Caco-2 (cell line): ENCODE data around the gene RAB5B. TPM values are rescaled to one million over a fixed set of nuclear protein-coding genes. Genes with fewer than 3 reads are reported as not detected.
A peak's percentile ranks its signal among the peaks of the same experiment; 100 is the strongest.

Source experiments
- BruUV-seq: library from RNA; stranded (reverse); fragments of 400-500 nt; replicated peaks from 2 replicates; lab custom pipeline; 2021; lab: Mats Ljungman, UMichigan
- CTCF ChIA-PET: fragments of 300-600 bp; sonication (Branson Sonifier 250); formaldehyde crosslinking; loops from one replicate; lab custom pipeline; 2022; ENCODE audit warnings: antibody characterized with exemption; lab: Charles Lee
- POLR2A ChIA-PET: fragments of 300-600 bp; sonication (Branson Sonifier 250); formaldehyde crosslinking; loops from one replicate; lab custom pipeline; 2022; ENCODE audit warnings: antibody characterized with exemption; lab: Charles Lee
- DNase-seq, 2 experiments: peaks; one replicate each; pipeline versions ENCODE4 v3.0.0 to v3.0.0-alpha.2; 2020 to 2022
- H3K27me3 ChIP-seq: replicated peaks from 2 replicates; pipeline ENCODE4 v1.6.0; 2011; ENCODE audit warnings: low read length; ENCODE audit not compliant: control insufficient read depth, insufficient read depth
- H3K36me3 ChIP-seq: 2 replicates; pipeline ENCODE4 v1.5.1; 2011; ENCODE audit warnings: low read length; ENCODE audit not compliant: control insufficient read depth, insufficient read depth
- H3K4me1 ChIP-seq: fragments of 250-450 bp; sonication (Bioruptor Pico); 2 replicates; pipeline ENCODE4 v1.5.1; 2020; ENCODE audit warnings: mild to moderate bottlenecking
- H3K4me3 ChIP-seq: 2 replicates; pipeline ENCODE4 v1.5.1; 2011; ENCODE audit warnings: low read depth, mild to moderate bottlenecking, control low read depth, low read length
- H3K9me3 ChIP-seq: fragments of 250-450 bp; sonication (Bioruptor Pico); 2 replicates; pipeline ENCODE4 v1.5.1; 2020; ENCODE audit warnings: mild to moderate bottlenecking, moderate library complexity
- H3K27ac Mint-ChIP-seq: one replicate; pipeline ENCODE4 v1.8.0; 2022; ENCODE audit warnings: mixed read lengths; ENCODE audit not compliant: unreplicated experiment
- H3K27me3 Mint-ChIP-seq: one replicate; pipeline ENCODE4 v1.8.0; 2022; ENCODE audit warnings: mixed read lengths; ENCODE audit not compliant: insufficient read depth, unreplicated experiment
- H3K36me3 Mint-ChIP-seq: one replicate; pipeline ENCODE4 v1.8.0; 2022; ENCODE audit warnings: mild to moderate bottlenecking, mixed read lengths; ENCODE audit not compliant: insufficient read depth, unreplicated experiment
- H3K4me1 Mint-ChIP-seq: one replicate; pipeline ENCODE4 v1.8.0; 2022; ENCODE audit warnings: low read depth, mixed read lengths; ENCODE audit not compliant: unreplicated experiment
- H3K4me3 Mint-ChIP-seq: one replicate; pipeline ENCODE4 v1.8.0; 2022; ENCODE audit warnings: mild to moderate bottlenecking, moderate library complexity, mixed read lengths; ENCODE audit not compliant: unreplicated experiment
- H3K9me3 Mint-ChIP-seq: one replicate; pipeline ENCODE4 v1.8.0; 2022; ENCODE audit warnings: mixed read lengths; ENCODE audit not compliant: unreplicated experiment
- intact Hi-C: fragments of 100-400 bp; cut with micrococcal nuclease; formaldehyde crosslinking; loops from one replicate; pipeline ENCODE4 v1.10.0; 2022; ENCODE audit not compliant: unreplicated experiment
- total RNA-seq: library from RNA; stranded (reverse); gene quantifications from 2 replicates; pipeline ENCODE4 v1.2.3, GENCODE V29; 2022
- TF ChIP-seq, protein P1 (sequence below), 2 experiments: fragments of 200-600 bp in 1 of 2; IDR thresholded peaks; 1 replicate in 1 of 2; 2 replicates in 1 of 2; pipeline versions ENCODE4 v1.5.1 to v1.8.0; 2011 to 2022; ENCODE audit warnings: antibody characterized with exemption in 1 of 2, control low read depth in 1 of 2, inconsistent platforms in 1 of 2, low read depth in 1 of 2, low read length in 1 of 2, mild to moderate bottlenecking in 1 of 2, moderate library complexity in 1 of 2; ENCODE audit not compliant: insufficient read depth in 1 of 2, severe bottlenecking in 1 of 2, unreplicated experiment in 1 of 2

Gene RAB5B
- total RNA-seq, 1 experiment from 2014 or later, result 107 TPM

DNA sequence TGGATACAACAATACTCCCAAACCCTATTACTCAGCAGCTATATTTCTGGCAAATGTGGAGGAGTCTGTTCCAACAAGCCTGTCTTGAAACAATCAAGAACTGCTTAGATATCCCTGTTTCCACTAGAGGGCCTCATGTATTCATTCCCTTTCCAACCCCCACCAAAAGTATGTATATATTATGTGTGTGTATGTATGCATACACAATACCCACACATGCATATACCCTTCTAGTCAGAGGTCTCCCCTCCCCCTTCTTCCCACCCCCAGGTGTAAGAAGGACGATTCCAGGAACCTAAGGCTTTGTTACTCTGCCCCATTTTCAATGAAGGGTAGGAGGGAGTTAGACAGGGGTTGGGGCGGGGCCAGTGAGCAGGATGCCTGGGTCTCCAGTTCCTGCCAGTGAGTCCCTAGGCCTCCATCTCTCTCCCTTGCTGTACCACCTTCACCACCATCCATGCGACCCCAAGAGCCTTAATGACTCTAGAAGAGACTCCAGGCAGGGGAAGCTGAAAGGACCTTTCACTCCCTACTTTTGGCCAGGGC is 43.0 kb upstream of the RAB5B start, which contains the start of gene DGKA:
DGKA (plus strand) TSS at position 392 of the 546 bp plus-strand sequence. CDS start 5,342 bp downstream, outside the sequence.
- Mint-ChIP-seq H3K27ac (peak within 1 kb of the TSS; percentile 64), H3K9me3 (no peaks in the 10 kb centered on the region), H3K4me1 (peaks cover 25% of the 10 kb centered on the region), H3K36me3 (peaks cover 26% of the 10 kb centered on the region), H3K4me3 (peak within 1 kb of the TSS; percentile 90), H3K27me3 (no peaks in the 10 kb centered on the region)
- POLR2A ChIA-PET, result interaction anchor here (0.8 to 1.0 kb wide), 2 partner anchors 43 to 83 kb away, joined by 3 to 4 read pairs; partner anchors contain the start of gene RAB5B
- CTCF ChIA-PET, result interaction anchor here (0.6 to 2.2 kb wide), 9 partner anchors 10 to 173 kb away, joined by 3 to 7 read pairs (median 3); partner anchors contain the start of genes ORMDL2, PA2G4, RAB5B and SARNP
- Histone ChIP-seq H3K36me3 (no peaks in the 10 kb centered on the region), H3K4me1 (peaks cover 33% of the 10 kb centered on the region), H3K9me3 (no peaks in the 10 kb centered on the region), H3K4me3 (peak within 1 kb of the TSS; percentile 80), H3K27me3 (no peaks in the 10 kb centered on the region)
- no TSS peak for BruUV-seq
- TF ChIP-seq, protein P1, sequence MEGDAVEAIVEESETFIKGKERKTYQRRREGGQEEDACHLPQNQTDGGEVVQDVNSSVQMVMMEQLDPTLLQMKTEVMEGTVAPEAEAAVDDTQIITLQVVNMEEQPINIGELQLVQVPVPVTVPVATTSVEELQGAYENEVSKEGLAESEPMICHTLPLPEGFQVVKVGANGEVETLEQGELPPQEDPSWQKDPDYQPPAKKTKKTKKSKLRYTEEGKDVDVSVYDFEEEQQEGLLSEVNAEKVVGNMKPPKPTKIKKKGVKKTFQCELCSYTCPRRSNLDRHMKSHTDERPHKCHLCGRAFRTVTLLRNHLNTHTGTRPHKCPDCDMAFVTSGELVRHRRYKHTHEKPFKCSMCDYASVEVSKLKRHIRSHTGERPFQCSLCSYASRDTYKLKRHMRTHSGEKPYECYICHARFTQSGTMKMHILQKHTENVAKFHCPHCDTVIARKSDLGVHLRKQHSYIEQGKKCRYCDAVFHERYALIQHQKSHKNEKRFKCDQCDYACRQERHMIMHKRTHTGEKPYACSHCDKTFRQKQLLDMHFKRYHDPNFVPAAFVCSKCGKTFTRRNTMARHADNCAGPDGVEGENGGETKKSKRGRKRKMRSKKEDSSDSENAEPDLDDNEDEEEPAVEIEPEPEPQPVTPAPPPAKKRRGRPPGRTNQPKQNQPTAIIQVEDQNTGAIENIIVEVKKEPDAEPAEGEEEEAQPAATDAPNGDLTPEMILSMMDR (IDR thresholded peaks at IDR 0.05; ENCODE audit: insufficient read depth in 1 of 2, low read depth in 1 of 2, low read length in 1 of 2, severe bottlenecking in 1 of 2, unreplicated experiment in 1 of 2), result peak; percentile 54 to 66
- peak; percentile 41 to 43 for DNase-seq
- intact Hi-C loops, result loop anchor here (1.0 to 5.0 kb wide), 4 partner anchors 9 to 110 kb away; partner anchors contain the start of gene RPS26

GRCh38 chr12:55931317-55931779 is 42.5 kb upstream of the RAB5B start:
- ChIA-PET CTCF (interaction anchor here (0.6 to 2.2 kb wide), 9 partner anchors 9 to 191 kb away, joined by 3 to 7 read pairs (median 3); partner anchors contain the start of genes ORMDL2 and RAB5B), POLR2A (interaction anchor here (0.6 to 1.0 kb wide), 4 partner anchors 43 to 102 kb away, joined by 3 to 5 read pairs (median 4); partner anchors contain the start of genes DNAJC14, RAB5B and SUOX)
- Histone ChIP-seq H3K9me3 (no peaks in the 10 kb centered on the region), H3K4me1 (peaks cover 33% of the 10 kb centered on the region), H3K36me3 (no peaks in the 10 kb centered on the region), H3K4me3 (peak overlapping the region; percentile 80), H3K27me3 (no peaks in the 10 kb centered on the region)
- BruUV-seq, result no TSS peak
- peak overlapping the region; percentile 90 for H3K4me3 Mint-ChIP-seq
- peak overlapping the region; percentile 49 for H3K27ac Mint-ChIP-seq
- peaks cover 26% of the 10 kb centered on the region for H3K36me3 Mint-ChIP-seq
- intact Hi-C loops, result loop anchor here (2.0 to 5.0 kb wide), 2 partner anchors 41 to 96 kb away; no protein-coding TSS in a partner anchor
- H3K4me1 Mint-ChIP-seq, result peaks cover 23% of the 10 kb centered on the region
- no peak for DNase-seq
- H3K9me3 Mint-ChIP-seq, result no peaks in the 10 kb centered on the region
- H3K27me3 Mint-ChIP-seq, result no peaks in the 10 kb centered on the region
- TF ChIP-seq, protein P1 (IDR thresholded peaks at IDR 0.05; ENCODE audit: insufficient read depth in 1 of 2, low read depth in 1 of 2, low read length in 1 of 2, severe bottlenecking in 1 of 2, unreplicated experiment in 1 of 2), result no peak
